ENCODE results near the gene RNASE8.
A peak's percentile ranks its signal among the peaks of the same experiment; 100 is the strongest.

The RNASE8 gene

GRCh38 chr14:21074398-21075272 lies 17.0 kb downstream of the RNASE8 start:
- no peak for DNase-seq

GRCh38 chr14:21075719-21076437 lies 18.3 kb downstream of the RNASE8 start:
- no peak for DNase-seq

- DNase-seq: no peak
These were observed 20.1 kb downstream of the RNASE8 start for GRCh38 chr14:21077672-21078071.

- DNase-seq: no peak
These were observed 20.7 kb downstream of the RNASE8 start for GRCh38 chr14:21078287-21078686.

- DNase-seq: no peak
These were observed 21.1 kb downstream of the RNASE8 start for GRCh38 chr14:21078726-21079125.

GRCh38 chr14:21081521-21082142 lies 24.0 kb downstream of the RNASE8 start:
- DNase-seq: no peak

- DNase-seq: no peak
These were observed 26.1 kb downstream of the RNASE8 start for GRCh38 chr14:21083565-21084325.

- no peak for DNase-seq
These were observed 26.8 kb downstream of the RNASE8 start for GRCh38 chr14:21084396-21084795.

GRCh38 chr14:21084998-21085853 lies 27.6 kb downstream of the RNASE8 start:
- DNase-seq: no peak

- DNase-seq: no peak
These were observed 29.3 kb downstream of the RNASE8 start for GRCh38 chr14:21086908-21087293.

GRCh38 chr14:21087294-21088091 lies 29.9 kb downstream of the RNASE8 start:
- peak; percentile 31 for DNase-seq

GRCh38 chr14:21088687-21089086 lies 31.1 kb downstream of the RNASE8 start:
- no peak for DNase-seq

- DNase-seq: no peak
These were observed 31.6 kb downstream of the RNASE8 start for GRCh38 chr14:21089271-21089670.

GRCh38 chr14:21089877-21090193 lies 32.2 kb downstream of the RNASE8 start:
- no peak for DNase-seq

- no peak for DNase-seq
These were observed 32.7 kb downstream of the RNASE8 start for GRCh38 chr14:21090194-21090939.

- no peak for DNase-seq
These were observed 33.5 kb downstream of the RNASE8 start for GRCh38 chr14:21090940-21091663.

- DNase-seq: no peak
These were observed 34.2 kb downstream of the RNASE8 start for GRCh38 chr14:21091821-21092272.

- peak; percentile 89 for DNase-seq
These were observed 34.8 kb downstream of the RNASE8 start for GRCh38 chr14:21092273-21093011.

- no peak for DNase-seq
These were observed 35.4 kb downstream of the RNASE8 start for GRCh38 chr14:21093018-21093417.

Data from activated T-cell treated with anti-CD3 and anti-CD28 coated beads for 4 hours (primary cell).